Measurements from ENCODE around the gene FBN1. TPM values are rescaled to one million over a fixed set of nuclear protein-coding genes. Genes with fewer than 3 reads are reported as not detected.

Gene FBN1
- total and polyA plus RNA-seq, 2 donors = 6.3 to 19.5 TPM

DNA sequence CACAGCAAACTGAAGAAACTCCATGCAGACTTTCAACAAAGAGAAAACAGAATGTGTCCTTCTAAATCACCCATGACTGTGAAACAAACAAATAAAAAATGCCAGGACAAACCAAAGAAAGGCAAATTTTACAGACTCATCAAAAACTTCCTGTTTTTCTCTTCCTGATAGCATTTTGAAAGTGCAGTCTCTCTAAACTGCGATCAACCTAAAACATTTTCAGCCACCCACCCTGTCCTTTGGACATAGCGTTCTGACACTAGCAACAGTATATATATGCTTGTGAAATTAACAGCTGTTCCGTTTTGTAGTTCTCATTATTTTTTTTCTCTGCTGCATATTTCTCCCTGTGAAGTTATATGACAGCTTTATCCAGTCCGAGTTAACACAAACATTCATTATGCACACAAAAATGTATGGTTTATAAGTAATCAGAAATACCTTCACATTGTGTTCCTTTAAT is 151.7 kb downstream of the FBN1 start:
- H3K9me3 ChIP-seq (ENCODE audit: control insufficient read depth in 2 of 2, insufficient read depth in 1 of 2, low read length in 1 of 2) = no peaks in the 10 kb centered on the region
- no peaks in the 10 kb centered on the region for H3K27me3 ChIP-seq (ENCODE audit: control insufficient read depth in 2 of 2, insufficient read depth in 1 of 2, low read length in 1 of 2)
- DNase-seq (ENCODE audit: low read depth in 6 of 9, low spot score in 9 of 9) = no peak
- no peak overlapping the region for H3K27ac ChIP-seq (ENCODE audit: low read depth in 1 of 2, low read length in 1 of 2)
- no peaks in the 10 kb centered on the region for H3K4me1 ChIP-seq (ENCODE audit: control insufficient read depth in 2 of 2, insufficient read depth in 2 of 2, low read length in 2 of 2)
- no peaks in the 10 kb centered on the region for H3K36me3 ChIP-seq (ENCODE audit: control insufficient read depth in 2 of 2, insufficient read depth in 2 of 2, low read length in 1 of 2)
- H3K4me3 ChIP-seq (ENCODE audit: low read length in 2 of 2) = no peak overlapping the region
- WGBS = 94% methylated on average over 4 of the region's 4 CpGs

DNA sequence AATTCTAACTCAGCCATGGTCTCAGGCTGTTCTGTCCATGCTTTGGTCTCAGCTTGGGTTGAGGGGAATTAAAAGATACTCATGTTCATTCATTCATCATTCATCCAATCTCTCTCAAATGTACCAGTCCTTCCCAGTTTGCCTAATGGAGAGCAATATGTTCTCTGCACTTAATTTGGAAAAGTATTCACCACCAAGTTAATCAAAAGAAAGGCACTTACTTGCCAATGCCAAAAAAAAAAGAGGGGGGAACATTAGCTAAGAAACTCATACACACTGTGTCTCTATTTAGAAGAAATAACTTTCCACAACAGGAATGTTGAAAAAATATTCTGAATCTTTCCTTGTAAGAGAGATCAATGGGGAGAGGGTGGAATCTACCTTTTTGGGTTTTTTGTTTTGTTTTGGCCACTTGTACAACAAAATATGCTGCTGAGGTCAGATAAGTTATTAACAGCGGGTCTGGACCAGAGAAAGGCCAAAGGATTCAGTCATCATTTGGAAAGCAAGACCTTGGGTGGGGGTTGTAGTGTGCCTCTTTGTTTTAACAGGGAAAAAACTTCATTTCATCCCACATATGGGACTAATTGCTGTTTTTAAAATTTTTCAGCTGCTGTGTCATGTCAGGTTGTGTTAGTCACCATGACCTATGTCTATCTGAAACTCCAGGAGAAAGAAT is 152.3 kb downstream of the FBN1 start:
- WGBS = 96% methylated on average over 1 of the region's 1 CpG
- H3K4me3 ChIP-seq (ENCODE audit: low read length in 2 of 2) = no peak overlapping the region
- no peaks in the 10 kb centered on the region for H3K27me3 ChIP-seq (ENCODE audit: control insufficient read depth in 2 of 2, insufficient read depth in 1 of 2, low read length in 1 of 2)
- DNase-seq (ENCODE audit: low read depth in 6 of 9, low spot score in 9 of 9) = no peak
- peaks cover 0 to under 1% of the 10 kb centered on the region in 2 donors for H3K36me3 ChIP-seq (ENCODE audit: control insufficient read depth in 2 of 2, insufficient read depth in 2 of 2, low read length in 1 of 2)
- H3K27ac ChIP-seq (ENCODE audit: low read depth in 1 of 2, low read length in 1 of 2) = no peak overlapping the region
- no peaks in the 10 kb centered on the region for H3K4me1 ChIP-seq (ENCODE audit: control insufficient read depth in 2 of 2, insufficient read depth in 2 of 2, low read length in 2 of 2)
- H3K9me3 ChIP-seq (ENCODE audit: control insufficient read depth in 2 of 2, insufficient read depth in 1 of 2, low read length in 1 of 2) = no peaks in the 10 kb centered on the region

DNA sequence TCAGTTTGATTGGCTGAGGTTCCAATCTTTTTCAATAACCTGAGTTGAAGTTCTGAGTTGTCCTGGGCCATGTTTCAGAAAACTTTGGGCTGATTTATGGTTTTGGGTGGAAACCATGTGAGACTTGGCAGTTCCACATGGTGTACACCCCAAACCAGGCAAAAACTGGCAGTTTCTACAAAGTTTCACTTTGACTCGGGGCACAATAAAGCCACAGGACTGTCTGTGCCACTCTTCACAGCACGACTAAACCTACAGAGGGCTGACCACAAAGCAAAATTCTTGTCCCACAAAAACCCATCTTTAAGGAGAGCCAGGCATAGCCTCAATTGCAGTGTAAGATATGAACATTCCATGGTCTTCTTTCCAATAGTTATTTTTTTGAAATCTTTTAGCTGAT is 159.3 kb downstream of the FBN1 start:
- Histone ChIP-seq H3K4me1 (ENCODE audit: control insufficient read depth in 2 of 2, insufficient read depth in 2 of 2, low read length in 2 of 2) (no peaks in the 10 kb centered on the region), H3K36me3 (ENCODE audit: control insufficient read depth in 2 of 2, insufficient read depth in 2 of 2, low read length in 1 of 2) (peaks cover 0 to 7% of the 10 kb centered on the region in 2 donors), H3K9me3 (ENCODE audit: control insufficient read depth in 2 of 2, insufficient read depth in 1 of 2, low read length in 1 of 2) (no peaks in the 10 kb centered on the region), H3K4me3 (ENCODE audit: low read length in 2 of 2) (no peak overlapping the region), H3K27ac (ENCODE audit: low read depth in 1 of 2, low read length in 1 of 2) (no peak overlapping the region), H3K27me3 (ENCODE audit: control insufficient read depth in 2 of 2, insufficient read depth in 1 of 2, low read length in 1 of 2) (no peaks in the 10 kb centered on the region)
- no peak for DNase-seq (ENCODE audit: low read depth in 6 of 9, low spot score in 9 of 9)
- WGBS = 19% methylated on average over 2 of the region's 2 CpGs

GRCh38 chr15:48481802-48482201 is 163.7 kb downstream of the FBN1 start:
- Histone ChIP-seq H3K4me1 (ENCODE audit: control insufficient read depth in 2 of 2, insufficient read depth in 2 of 2, low read length in 2 of 2) (no peaks in the 10 kb centered on the region), H3K27me3 (ENCODE audit: control insufficient read depth in 2 of 2, insufficient read depth in 1 of 2, low read length in 1 of 2) (no peaks in the 10 kb centered on the region), H3K36me3 (ENCODE audit: control insufficient read depth in 2 of 2, insufficient read depth in 2 of 2, low read length in 1 of 2) (no peaks in the 10 kb centered on the region), H3K27ac (ENCODE audit: low read depth in 1 of 2, low read length in 1 of 2) (no peak overlapping the region), H3K9me3 (ENCODE audit: control insufficient read depth in 2 of 2, insufficient read depth in 1 of 2, low read length in 1 of 2) (no peaks in the 10 kb centered on the region), H3K4me3 (ENCODE audit: low read length in 2 of 2) (no peak overlapping the region)
- 96% methylated on average over 2 of the region's 2 CpGs for WGBS
- no peak for DNase-seq (ENCODE audit: low read depth in 6 of 9, low spot score in 9 of 9)

GRCh38 chr15:48479751-48480150 is 165.8 kb downstream of the FBN1 start:
- no peaks in the 10 kb centered on the region for H3K9me3 ChIP-seq (ENCODE audit: control insufficient read depth in 2 of 2, insufficient read depth in 1 of 2, low read length in 1 of 2)
- no peaks in the 10 kb centered on the region for H3K4me1 ChIP-seq (ENCODE audit: control insufficient read depth in 2 of 2, insufficient read depth in 2 of 2, low read length in 2 of 2)
- WGBS = 98% methylated on average over 2 of the region's 2 CpGs
- no peak overlapping the region for H3K4me3 ChIP-seq (ENCODE audit: low read length in 2 of 2)
- H3K27ac ChIP-seq (ENCODE audit: low read depth in 1 of 2, low read length in 1 of 2) = no peak overlapping the region
- H3K36me3 ChIP-seq (ENCODE audit: control insufficient read depth in 2 of 2, insufficient read depth in 2 of 2, low read length in 1 of 2) = no peaks in the 10 kb centered on the region
- DNase-seq (ENCODE audit: low read depth in 6 of 9, low spot score in 9 of 9) = no peak
- no peaks in the 10 kb centered on the region for H3K27me3 ChIP-seq (ENCODE audit: control insufficient read depth in 2 of 2, insufficient read depth in 1 of 2, low read length in 1 of 2)

DNA sequence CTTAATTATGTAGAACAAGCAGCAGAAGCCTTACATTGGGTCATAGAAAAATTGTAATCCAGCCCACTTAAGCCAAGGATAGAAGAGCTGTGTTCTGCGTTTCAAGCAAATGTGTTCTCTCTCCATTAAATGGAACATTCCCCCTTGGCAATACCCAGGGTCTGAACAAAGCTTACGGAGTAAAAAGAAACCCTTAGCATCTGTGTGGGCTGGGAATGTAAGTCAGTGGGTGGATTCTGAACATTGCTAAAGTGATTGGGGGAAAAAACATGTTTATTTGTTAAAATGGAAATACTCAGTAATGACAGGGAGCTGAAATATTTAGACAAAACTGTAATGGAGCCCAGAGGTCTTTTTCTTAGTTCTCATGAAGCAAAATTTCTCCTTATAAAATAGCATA is 166.9 kb downstream of the FBN1 start:
- Histone ChIP-seq H3K27me3 (ENCODE audit: control insufficient read depth in 2 of 2, insufficient read depth in 1 of 2, low read length in 1 of 2) (no peaks in the 10 kb centered on the region), H3K9me3 (ENCODE audit: control insufficient read depth in 2 of 2, insufficient read depth in 1 of 2, low read length in 1 of 2) (no peaks in the 10 kb centered on the region), H3K36me3 (ENCODE audit: control insufficient read depth in 2 of 2, insufficient read depth in 2 of 2, low read length in 1 of 2) (no peaks in the 10 kb centered on the region), H3K4me1 (ENCODE audit: control insufficient read depth in 2 of 2, insufficient read depth in 2 of 2, low read length in 2 of 2) (no peaks in the 10 kb centered on the region), H3K4me3 (ENCODE audit: low read length in 2 of 2) (no peak overlapping the region), H3K27ac (ENCODE audit: low read depth in 1 of 2, low read length in 1 of 2) (no peak overlapping the region)
- 95% methylated on average over 2 of the region's 2 CpGs for WGBS
- DNase-seq (ENCODE audit: low read depth in 6 of 9, low spot score in 9 of 9) = no peak

DNA sequence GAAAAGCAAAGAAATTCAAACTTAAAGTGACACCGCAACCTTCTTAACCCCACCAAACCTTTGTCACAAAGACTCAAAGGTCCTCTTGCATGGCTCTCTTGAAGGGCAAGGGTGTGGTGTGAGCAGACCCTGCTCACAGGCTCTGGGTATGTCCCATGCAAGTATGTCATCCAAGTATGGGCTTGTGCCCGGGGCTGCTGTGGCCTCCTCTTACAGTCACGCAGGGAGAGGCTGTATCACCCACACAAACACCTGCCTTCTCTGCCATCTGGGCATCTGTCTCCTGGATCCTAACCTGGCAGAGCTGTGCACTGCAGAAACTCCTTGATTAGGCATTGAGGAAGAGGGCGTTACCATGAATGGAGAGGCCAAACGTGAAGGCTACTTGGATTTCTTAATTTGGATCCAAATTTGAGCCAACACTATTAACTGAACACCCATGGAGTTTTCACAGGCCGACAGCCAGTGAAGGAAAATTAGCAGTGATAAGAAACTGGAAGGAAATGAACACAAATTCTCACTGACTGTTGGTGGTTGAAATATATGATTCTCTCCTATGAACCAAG is 167.6 kb downstream of the FBN1 start:
- 95% methylated on average over 6 of the region's 6 CpGs for WGBS
- H3K4me3 ChIP-seq (ENCODE audit: low read length in 2 of 2) = no peak overlapping the region
- no peak overlapping the region for H3K27ac ChIP-seq (ENCODE audit: low read depth in 1 of 2, low read length in 1 of 2)
- no peaks in the 10 kb centered on the region for H3K27me3 ChIP-seq (ENCODE audit: control insufficient read depth in 2 of 2, insufficient read depth in 1 of 2, low read length in 1 of 2)
- DNase-seq (ENCODE audit: low read depth in 6 of 9, low spot score in 9 of 9) = no peak
- H3K36me3 ChIP-seq (ENCODE audit: control insufficient read depth in 2 of 2, insufficient read depth in 2 of 2, low read length in 1 of 2) = no peaks in the 10 kb centered on the region
- no peaks in the 10 kb centered on the region for H3K4me1 ChIP-seq (ENCODE audit: control insufficient read depth in 2 of 2, insufficient read depth in 2 of 2, low read length in 2 of 2)
- no peaks in the 10 kb centered on the region for H3K9me3 ChIP-seq (ENCODE audit: control insufficient read depth in 2 of 2, insufficient read depth in 1 of 2, low read length in 1 of 2)

GRCh38 chr15:48475600-48476395 is 169.7 kb downstream of the FBN1 start:
- Histone ChIP-seq H3K4me3 (ENCODE audit: low read length in 2 of 2) (no peak overlapping the region), H3K9me3 (ENCODE audit: control insufficient read depth in 2 of 2, insufficient read depth in 1 of 2, low read length in 1 of 2) (no peaks in the 10 kb centered on the region), H3K27me3 (ENCODE audit: control insufficient read depth in 2 of 2, insufficient read depth in 1 of 2, low read length in 1 of 2) (no peaks in the 10 kb centered on the region), H3K36me3 (ENCODE audit: control insufficient read depth in 2 of 2, insufficient read depth in 2 of 2, low read length in 1 of 2) (no peaks in the 10 kb centered on the region), H3K27ac (ENCODE audit: low read depth in 1 of 2, low read length in 1 of 2) (no peak overlapping the region), H3K4me1 (ENCODE audit: control insufficient read depth in 2 of 2, insufficient read depth in 2 of 2, low read length in 2 of 2) (no peaks in the 10 kb centered on the region)
- DNase-seq (ENCODE audit: low read depth in 6 of 9, low spot score in 9 of 9) = no peak
- WGBS = 100% methylated on average over 2 of the region's 2 CpGs

DNA sequence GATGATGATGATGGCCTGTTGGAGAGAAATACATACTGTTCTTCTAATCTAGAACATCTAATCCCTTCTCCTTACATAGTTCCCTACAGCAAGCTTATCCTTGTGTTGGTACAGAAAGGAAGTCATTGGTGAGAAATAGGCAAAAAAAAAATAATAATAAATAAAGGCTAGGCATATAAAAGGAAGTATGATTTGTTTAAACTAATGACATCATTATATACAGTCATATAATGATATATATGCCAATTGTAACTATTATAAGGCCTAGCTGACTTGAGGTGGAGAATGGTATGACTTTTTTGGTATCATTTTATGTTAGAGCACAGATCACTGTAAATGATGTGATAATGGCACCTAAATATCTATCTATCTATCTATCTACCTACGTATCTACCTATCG is 171.8 kb downstream of the FBN1 start:
- H3K36me3 ChIP-seq (ENCODE audit: control insufficient read depth in 2 of 2, insufficient read depth in 2 of 2, low read length in 1 of 2) = peaks cover 3% of the 10 kb centered on the region in 2 donors
- no peaks in the 10 kb centered on the region for H3K27me3 ChIP-seq (ENCODE audit: control insufficient read depth in 2 of 2, insufficient read depth in 1 of 2, low read length in 1 of 2)
- no peaks in the 10 kb centered on the region for H3K9me3 ChIP-seq (ENCODE audit: control insufficient read depth in 2 of 2, insufficient read depth in 1 of 2, low read length in 1 of 2)
- WGBS = 87% methylated on average over 2 of the region's 2 CpGs
- no peak overlapping the region for H3K4me3 ChIP-seq (ENCODE audit: low read length in 2 of 2)
- no peak overlapping the region for H3K27ac ChIP-seq (ENCODE audit: low read depth in 1 of 2, low read length in 1 of 2)
- DNase-seq (ENCODE audit: low read depth in 6 of 9, low spot score in 9 of 9) = no peak
- H3K4me1 ChIP-seq (ENCODE audit: control insufficient read depth in 2 of 2, insufficient read depth in 2 of 2, low read length in 2 of 2) = no peaks in the 10 kb centered on the region

All from thymus (tissue), 11 donors.